HT-29 (cell line): ENCODE measurements around the gene CDC42EP2. TPM values are rescaled to one million over a fixed set of nuclear protein-coding genes. Genes with fewer than 3 reads are reported as not detected.

Experiments
- DNase-seq: peaks from one replicate; pipeline ENCODE4 v3.0.0-alpha.2; 2015; ENCODE audit warnings: low spot score
- total RNA-seq: library from RNA; depleted of rRNA; stranded (reverse); fragments of >200 nt; shearing (Covaris generic); gene quantifications from 2 replicates; pipeline ENCODE4 v1.2.3, GENCODE V29; 2014; rRNA removed

Gene CDC42EP2
- total RNA-seq, 1 experiment from 2014 or later: 36.5 TPM

- no peak for DNase-seq
Observed at GRCh38 chr11:65355776-65356393, 41.2 kb downstream of the CDC42EP2 start.

- DNase-seq: no peak
Observed at GRCh38 chr11:65356394-65356972, 41.8 kb downstream of the CDC42EP2 start.

GRCh38 chr11:65357856-65358356, 43.2 kb downstream of the CDC42EP2 start:
- no peak for DNase-seq

GRCh38 chr11:65362320-65362931, 47.8 kb downstream of the CDC42EP2 start:
- no peak for DNase-seq

DNA sequence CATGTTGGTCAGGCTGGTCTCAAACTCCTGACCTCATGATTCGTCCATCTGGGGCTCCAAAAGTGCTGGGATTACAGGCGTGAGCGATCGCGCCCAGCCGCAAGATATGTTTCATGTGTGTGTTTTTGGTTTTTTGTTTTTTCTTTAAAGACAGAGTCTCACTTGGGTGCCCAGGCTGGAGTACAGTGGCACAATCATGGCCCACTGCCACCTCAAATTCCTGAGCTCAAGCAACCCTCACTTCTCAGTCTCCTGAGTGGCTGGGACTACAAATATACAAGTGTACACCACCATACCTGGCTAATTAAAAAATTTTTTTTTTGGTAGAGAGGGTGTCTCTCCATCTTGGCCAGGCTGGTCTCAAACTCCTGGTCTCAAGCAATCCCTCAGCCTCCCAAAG, 48.3 kb downstream of the CDC42EP2 start:
- no peak for DNase-seq

DNA sequence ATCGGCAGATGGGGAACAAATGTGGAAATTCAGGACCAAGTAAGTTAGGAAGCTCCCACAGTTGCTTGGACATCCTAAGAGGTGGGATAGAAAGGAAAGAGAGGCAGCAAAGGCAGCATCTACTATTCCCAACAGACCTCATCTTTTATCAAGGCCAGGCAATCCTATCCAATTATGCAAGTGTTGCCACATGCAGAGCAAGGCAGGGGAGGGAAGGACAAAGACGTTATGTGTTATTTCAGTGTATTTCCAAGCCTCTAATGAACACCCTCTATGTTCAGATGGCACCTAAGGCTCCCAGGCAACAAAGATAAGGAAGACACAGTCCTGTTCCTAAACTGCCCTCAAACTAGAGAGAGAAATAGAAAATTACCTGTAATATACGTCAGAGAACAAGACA, 49.1 kb downstream of the CDC42EP2 start:
- no peak for DNase-seq

DNA sequence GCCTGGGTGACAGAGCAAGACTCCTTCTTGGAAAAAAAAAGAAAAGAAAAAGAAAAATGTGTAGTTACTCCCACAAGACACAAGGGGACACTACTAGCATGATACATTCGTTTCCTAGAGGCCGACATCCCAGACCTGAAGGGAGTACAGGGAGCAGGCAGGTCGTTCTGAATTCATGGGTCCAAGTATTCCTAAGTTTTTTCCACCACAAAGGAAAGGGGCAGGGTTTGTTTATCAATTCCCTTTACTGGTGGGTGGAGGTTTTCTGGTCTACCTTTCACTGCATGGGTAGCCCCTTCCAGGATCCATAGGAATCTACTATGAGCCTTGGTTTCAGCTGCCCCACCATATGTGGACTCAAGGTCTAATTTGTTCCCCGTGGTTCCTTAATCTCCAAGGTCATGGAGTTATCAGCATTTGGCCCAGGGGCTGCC, 51.7 kb downstream of the CDC42EP2 start:
- peak; percentile 89 for DNase-seq

- no peak for DNase-seq
Observed at GRCh38 chr11:65370659-65371049, 56.0 kb downstream of the CDC42EP2 start.

Other genes with a start within 250 kb of the CDC42EP2 start
- 66.1 and 72.1 TPM in 2 replicates for gene CDCA5, start 230.8 kb upstream of the CDC42EP2 start, total RNA-seq
- gene ZFPL1, start 230.6 kb upstream of the CDC42EP2 start, total RNA-seq: 124 and 128 TPM in 2 replicates
- gene VPS51, start 218.7 kb upstream of the CDC42EP2 start, total RNA-seq: 549 and 628 TPM in 2 replicates
- gene TM7SF2, start 203.0 kb upstream of the CDC42EP2 start, total RNA-seq: 84.4 and 113 TPM in 2 replicates
- 104 and 115 TPM in 2 replicates for gene ZNHIT2, start 197.2 kb upstream of the CDC42EP2 start, total RNA-seq
- gene FAU, start 192.7 kb upstream of the CDC42EP2 start, total RNA-seq: 835 and 863 TPM in 2 replicates
- gene MRPL49, start 192.5 kb upstream of the CDC42EP2 start, total RNA-seq: 153 and 200 TPM in 2 replicates
- gene SYVN1, start 180.3 kb upstream of the CDC42EP2 start, total RNA-seq: 21.7 and 32.1 TPM in 2 replicates
- not detected in 2 replicates for gene SPDYC, start 144.6 kb upstream of the CDC42EP2 start, total RNA-seq
- gene CAPN1, start 132.9 kb upstream of the CDC42EP2 start, total RNA-seq: 594 and 654 TPM in 2 replicates
- 24.8 and 27.5 TPM in 2 replicates for gene POLA2, start 52.9 kb upstream of the CDC42EP2 start, total RNA-seq
- gene DPF2, start 19.0 kb downstream of the CDC42EP2 start, total RNA-seq: 28.8 and 30.2 TPM in 2 replicates
- 2.9 and 3.0 TPM in 2 replicates for gene TIGD3, start 39.9 kb downstream of the CDC42EP2 start, total RNA-seq
- 5.8 and 8.8 TPM in 2 replicates for gene SLC25A45, start 67.8 kb downstream of the CDC42EP2 start, total RNA-seq
- gene FRMD8, start 71.8 kb downstream of the CDC42EP2 start, total RNA-seq: 102 and 106 TPM in 2 replicates
- 50.1 and 61.5 TPM in 2 replicates for gene NEAT1, start 107.9 kb downstream of the CDC42EP2 start, total RNA-seq
- gene MALAT1, start 184.2 kb downstream of the CDC42EP2 start, total RNA-seq: 1,827 and 2,040 TPM in 2 replicates
- gene SCYL1, start 210.2 kb downstream of the CDC42EP2 start, total RNA-seq: 177 and 182 TPM in 2 replicates
- gene LTBP3, start 243.5 kb downstream of the CDC42EP2 start, total RNA-seq: 146 and 164 TPM in 2 replicates